ENCODE measurements around the gene FARP1.
"Not testable (repeated sequence)": the region's sequence is repeated elsewhere in the genome, so short reads cannot be mapped to it uniquely, and the experiment has no call there.

Gene FARP1

GRCh38 chr13:98406971-98407370 lies 264.1 kb downstream of the FARP1 start:
- DNase-seq, result no peak

- DNase-seq, result no peak
These were observed 264.7 kb downstream of the FARP1 start for GRCh38 chr13:98407575-98407974.

GRCh38 chr13:98409281-98409680 lies 266.4 kb downstream of the FARP1 start:
- DNase-seq, result no peak

GRCh38 chr13:98410612-98411011 lies 267.7 kb downstream of the FARP1 start:
- no peak for DNase-seq

- DNase-seq, result no peak
These were observed 268.1 kb downstream of the FARP1 start for GRCh38 chr13:98411013-98411412.

GRCh38 chr13:98411617-98412265 lies 268.8 kb downstream of the FARP1 start:
- DNase-seq, result no peak

- DNase-seq, result not testable (repeated sequence)
These were observed 270.4 kb downstream of the FARP1 start for GRCh38 chr13:98413278-98413677.

GRCh38 chr13:98413796-98414195 lies 270.9 kb downstream of the FARP1 start:
- no peak for DNase-seq

- DNase-seq, result no peak
These were observed 272.6 kb downstream of the FARP1 start for GRCh38 chr13:98415326-98416070.

GRCh38 chr13:98416408-98416807 lies 273.5 kb downstream of the FARP1 start:
- DNase-seq, result no peak

GRCh38 chr13:98419786-98420553 lies 277.1 kb downstream of the FARP1 start:
- no peak for DNase-seq

- no peak for DNase-seq
These were observed 277.8 kb downstream of the FARP1 start for GRCh38 chr13:98420554-98421175.

GRCh38 chr13:98422046-98422445 lies 279.2 kb downstream of the FARP1 start:
- no peak for DNase-seq

- no peak for DNase-seq
These were observed 280.5 kb downstream of the FARP1 start for GRCh38 chr13:98423417-98423816.

GRCh38 chr13:98427331-98427995 lies 284.6 kb downstream of the FARP1 start:
- DNase-seq, result no peak

GRCh38 chr13:98428256-98428966 lies 285.5 kb downstream of the FARP1 start:
- DNase-seq, result no peak

GRCh38 chr13:98429081-98429480 lies 286.2 kb downstream of the FARP1 start:
- no peak for DNase-seq

GRCh38 chr13:98429531-98429930 lies 286.6 kb downstream of the FARP1 start:
- DNase-seq, result no peak

- no peak for DNase-seq
These were observed 287.3 kb downstream of the FARP1 start for GRCh38 chr13:98429977-98430736.

- DNase-seq, result no peak
These were observed 289.7 kb downstream of the FARP1 start for GRCh38 chr13:98432638-98433037.

- no peak for DNase-seq
These were observed 290.8 kb downstream of the FARP1 start for GRCh38 chr13:98433654-98434053.
